ENCODE results near the gene AURKA. TPM values are rescaled to one million over a fixed set of nuclear protein-coding genes. Genes with fewer than 3 reads are reported as not detected.

The AURKA gene
- total RNA-seq, 1 experiment from 2014 or later, result 115 TPM

- ChIA-PET CTCF (no interaction called here), POLR2A (no interaction called here)
- ATAC-seq, result no peak
- H3K4me1 ChIP-seq (ENCODE audit: control insufficient read depth, insufficient read depth, low read length), result no peaks in the 10 kb centered on the region
- no peak overlapping the region for H3K4me3 ChIP-seq (ENCODE audit: low read depth in 2 of 2, low read length in 2 of 2)
- no peak overlapping the region for H3K27ac ChIP-seq (ENCODE audit: low read length)
- in situ Hi-C loops (cut with HindIII; ENCODE audit: low pct_unique_long_range_greater_than_20kb, low sequenced_read_pairs), result no loop called here
- intact Hi-C loops (cut with micrococcal nuclease; ENCODE audit: unreplicated experiment), result no loop called here
- no peaks in the 10 kb centered on the region for H3K27me3 ChIP-seq (ENCODE audit: control insufficient read depth, insufficient read depth, low read length)
- TF ChIP-seq TCF7L2 (IDR thresholded peaks at IDR 0.05; ENCODE audit: low read depth, low read length) (no peak), SIN3A (IDR thresholded peaks at IDR 0.05; ENCODE audit: borderline replicate concordance, insufficient read depth, low read depth, low read length) (no peak)
- TF ChIP-seq, protein P1, sequence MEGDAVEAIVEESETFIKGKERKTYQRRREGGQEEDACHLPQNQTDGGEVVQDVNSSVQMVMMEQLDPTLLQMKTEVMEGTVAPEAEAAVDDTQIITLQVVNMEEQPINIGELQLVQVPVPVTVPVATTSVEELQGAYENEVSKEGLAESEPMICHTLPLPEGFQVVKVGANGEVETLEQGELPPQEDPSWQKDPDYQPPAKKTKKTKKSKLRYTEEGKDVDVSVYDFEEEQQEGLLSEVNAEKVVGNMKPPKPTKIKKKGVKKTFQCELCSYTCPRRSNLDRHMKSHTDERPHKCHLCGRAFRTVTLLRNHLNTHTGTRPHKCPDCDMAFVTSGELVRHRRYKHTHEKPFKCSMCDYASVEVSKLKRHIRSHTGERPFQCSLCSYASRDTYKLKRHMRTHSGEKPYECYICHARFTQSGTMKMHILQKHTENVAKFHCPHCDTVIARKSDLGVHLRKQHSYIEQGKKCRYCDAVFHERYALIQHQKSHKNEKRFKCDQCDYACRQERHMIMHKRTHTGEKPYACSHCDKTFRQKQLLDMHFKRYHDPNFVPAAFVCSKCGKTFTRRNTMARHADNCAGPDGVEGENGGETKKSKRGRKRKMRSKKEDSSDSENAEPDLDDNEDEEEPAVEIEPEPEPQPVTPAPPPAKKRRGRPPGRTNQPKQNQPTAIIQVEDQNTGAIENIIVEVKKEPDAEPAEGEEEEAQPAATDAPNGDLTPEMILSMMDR (IDR thresholded peaks at IDR 0.05), result no peak
- TF ChIP-seq, protein P2, sequence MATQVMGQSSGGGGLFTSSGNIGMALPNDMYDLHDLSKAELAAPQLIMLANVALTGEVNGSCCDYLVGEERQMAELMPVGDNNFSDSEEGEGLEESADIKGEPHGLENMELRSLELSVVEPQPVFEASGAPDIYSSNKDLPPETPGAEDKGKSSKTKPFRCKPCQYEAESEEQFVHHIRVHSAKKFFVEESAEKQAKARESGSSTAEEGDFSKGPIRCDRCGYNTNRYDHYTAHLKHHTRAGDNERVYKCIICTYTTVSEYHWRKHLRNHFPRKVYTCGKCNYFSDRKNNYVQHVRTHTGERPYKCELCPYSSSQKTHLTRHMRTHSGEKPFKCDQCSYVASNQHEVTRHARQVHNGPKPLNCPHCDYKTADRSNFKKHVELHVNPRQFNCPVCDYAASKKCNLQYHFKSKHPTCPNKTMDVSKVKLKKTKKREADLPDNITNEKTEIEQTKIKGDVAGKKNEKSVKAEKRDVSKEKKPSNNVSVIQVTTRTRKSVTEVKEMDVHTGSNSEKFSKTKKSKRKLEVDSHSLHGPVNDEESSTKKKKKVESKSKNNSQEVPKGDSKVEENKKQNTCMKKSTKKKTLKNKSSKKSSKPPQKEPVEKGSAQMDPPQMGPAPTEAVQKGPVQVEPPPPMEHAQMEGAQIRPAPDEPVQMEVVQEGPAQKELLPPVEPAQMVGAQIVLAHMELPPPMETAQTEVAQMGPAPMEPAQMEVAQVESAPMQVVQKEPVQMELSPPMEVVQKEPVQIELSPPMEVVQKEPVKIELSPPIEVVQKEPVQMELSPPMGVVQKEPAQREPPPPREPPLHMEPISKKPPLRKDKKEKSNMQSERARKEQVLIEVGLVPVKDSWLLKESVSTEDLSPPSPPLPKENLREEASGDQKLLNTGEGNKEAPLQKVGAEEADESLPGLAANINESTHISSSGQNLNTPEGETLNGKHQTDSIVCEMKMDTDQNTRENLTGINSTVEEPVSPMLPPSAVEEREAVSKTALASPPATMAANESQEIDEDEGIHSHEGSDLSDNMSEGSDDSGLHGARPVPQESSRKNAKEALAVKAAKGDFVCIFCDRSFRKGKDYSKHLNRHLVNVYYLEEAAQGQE (IDR thresholded peaks at IDR 0.05; ENCODE audit: insufficient read depth in 1 of 2, low read depth in 2 of 2, low read length in 1 of 2), result no peak
- no peaks in the 10 kb centered on the region for H3K36me3 ChIP-seq (ENCODE audit: control insufficient read depth, insufficient read depth, low read length)
- no TSS peak for BruUV-seq (replicated peaks)
- no peaks in the 10 kb centered on the region for H3K9me3 ChIP-seq (ENCODE audit: control insufficient read depth, insufficient read depth, low read depth, low read length)
- no peak for DNase-seq (ENCODE audit: low read depth, low spot score)
Measured at GRCh38 chr20:56420028-56420427, 28.0 kb upstream of the AURKA start.

GRCh38 chr20:56418385-56418861 is 26.4 kb upstream of the AURKA start:
- ATAC-seq, result no peak
- TF ChIP-seq POLR2AphosphoS5 (IDR thresholded peaks at IDR 0.05; ENCODE audit: low read depth, low read length) (no peak), TCF7L2 (IDR thresholded peaks at IDR 0.05; ENCODE audit: low read depth, low read length) (no peak), SIN3A (IDR thresholded peaks at IDR 0.05; ENCODE audit: borderline replicate concordance, insufficient read depth, low read depth, low read length) (no peak)
- TF ChIP-seq, protein P2 (IDR thresholded peaks at IDR 0.05; ENCODE audit: insufficient read depth in 1 of 2, low read depth in 2 of 2, low read length in 1 of 2), result no peak
- TF ChIP-seq, protein P1 (IDR thresholded peaks at IDR 0.05), result no peak
- POLR2A ChIA-PET, result no interaction called here
- H3K27ac ChIP-seq (ENCODE audit: low read length), result no peak overlapping the region
- in situ Hi-C loops (cut with HindIII; ENCODE audit: low pct_unique_long_range_greater_than_20kb, low sequenced_read_pairs), result no loop called here
- CTCF ChIA-PET, result no interaction called here
- H3K27me3 ChIP-seq (ENCODE audit: control insufficient read depth, insufficient read depth, low read length), result no peaks in the 10 kb centered on the region
- H3K36me3 ChIP-seq (ENCODE audit: control insufficient read depth, insufficient read depth, low read length), result no peaks in the 10 kb centered on the region
- H3K4me1 ChIP-seq (ENCODE audit: control insufficient read depth, insufficient read depth, low read length), result no peaks in the 10 kb centered on the region
- H3K9me3 ChIP-seq (ENCODE audit: control insufficient read depth, insufficient read depth, low read depth, low read length), result no peaks in the 10 kb centered on the region
- no peak for DNase-seq (ENCODE audit: low read depth, low spot score)
- BruUV-seq (replicated peaks), result no TSS peak
- no peak overlapping the region for H3K4me3 ChIP-seq (ENCODE audit: low read depth in 2 of 2, low read length in 2 of 2)
- intact Hi-C loops (cut with micrococcal nuclease; ENCODE audit: unreplicated experiment), result no loop called here

All from Panc1 (cell line).